Astrocyte of the spinal cord (primary cell): ENCODE measurements around the gene GABRG1.

Experiments
- DNase-seq: peaks from one replicate; pipeline ENCODE4 v3.0.0; 2011; ENCODE audit warnings: low read depth, low spot score
- H3K4me3 ChIP-seq: 2 replicates; pipeline ENCODE4 v1.5.1; 2011; ENCODE audit warnings: low read depth, mild to moderate bottlenecking, low read length, moderate library complexity
- CTCF ChIP-seq: IDR thresholded peaks from 2 replicates; pipeline ENCODE4 v1.5.1; 2012; ENCODE audit warnings: low read depth, mild to moderate bottlenecking, low read length, inconsistent platforms
- in situ Hi-C: cut with HindIII; loops from 2 replicates; pipeline ENCODE4 v1.10.0; 2017; ENCODE audit warnings: low sequenced_read_pairs

GABRG1 gene

DNA sequence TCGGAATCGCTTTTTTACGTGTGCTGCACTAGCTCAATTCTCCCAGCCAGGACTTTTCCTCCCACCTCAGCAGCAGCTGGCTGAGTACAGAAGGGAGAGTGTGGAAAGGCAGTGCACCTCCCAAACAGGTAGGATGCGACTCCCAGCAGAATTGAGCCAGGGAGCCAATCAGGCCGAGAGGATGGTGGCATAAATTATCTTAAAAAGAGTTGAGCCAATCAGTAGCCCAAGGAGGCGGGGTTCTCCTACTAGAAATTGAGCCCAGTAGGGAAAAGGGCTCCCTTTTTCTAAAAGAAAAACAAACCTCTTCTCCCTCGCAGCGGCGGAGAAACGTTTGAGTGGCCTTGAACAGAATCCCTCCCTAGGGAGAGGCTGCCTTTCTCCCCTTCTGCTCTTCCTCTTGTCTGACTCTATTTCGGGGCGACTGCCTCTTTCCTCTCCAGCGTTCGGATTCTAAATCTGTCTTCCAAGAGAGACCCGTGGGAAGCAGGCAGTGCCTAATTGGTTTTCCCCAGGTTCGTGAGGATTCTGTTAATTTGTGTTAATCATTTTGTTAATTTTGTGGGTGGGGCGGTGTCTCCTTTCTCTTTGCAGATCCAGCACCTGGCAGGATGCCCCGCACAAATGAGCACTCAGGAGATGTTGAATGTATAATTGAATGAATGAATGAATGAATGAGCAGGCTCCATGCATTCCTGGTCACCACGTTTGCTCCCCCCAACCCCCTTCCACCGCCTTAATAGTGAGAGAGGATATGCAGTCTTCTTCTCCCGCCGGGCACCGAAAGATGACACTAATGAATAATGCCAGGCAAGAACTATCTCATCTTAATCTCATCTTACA is at the start of gene GABRG1:
GABRG1 (minus strand) TSS at position 142 of the 843 bp plus-strand sequence; CDS start at position 1, 141 bp downstream.
- no peak for DNase-seq
- in situ Hi-C loops = no loop called here
- no peak for TF ChIP-seq CTCF
- no peak within 1 kb of the TSS for H3K4me3 ChIP-seq

- no peak for TF ChIP-seq CTCF
- in situ Hi-C loops = no loop called here
- DNase-seq = no peak
- H3K4me3 ChIP-seq = no peak overlapping the region
These were observed 23.1 kb upstream of the GABRG1 start for GRCh38 chr4:46146993-46147392.

GRCh38 chr4:46131498-46132057 is 7.7 kb upstream of the GABRG1 start:
- no peak for DNase-seq
- no peak for TF ChIP-seq CTCF
- no peak overlapping the region for H3K4me3 ChIP-seq
- in situ Hi-C loops = no loop called here

DNA sequence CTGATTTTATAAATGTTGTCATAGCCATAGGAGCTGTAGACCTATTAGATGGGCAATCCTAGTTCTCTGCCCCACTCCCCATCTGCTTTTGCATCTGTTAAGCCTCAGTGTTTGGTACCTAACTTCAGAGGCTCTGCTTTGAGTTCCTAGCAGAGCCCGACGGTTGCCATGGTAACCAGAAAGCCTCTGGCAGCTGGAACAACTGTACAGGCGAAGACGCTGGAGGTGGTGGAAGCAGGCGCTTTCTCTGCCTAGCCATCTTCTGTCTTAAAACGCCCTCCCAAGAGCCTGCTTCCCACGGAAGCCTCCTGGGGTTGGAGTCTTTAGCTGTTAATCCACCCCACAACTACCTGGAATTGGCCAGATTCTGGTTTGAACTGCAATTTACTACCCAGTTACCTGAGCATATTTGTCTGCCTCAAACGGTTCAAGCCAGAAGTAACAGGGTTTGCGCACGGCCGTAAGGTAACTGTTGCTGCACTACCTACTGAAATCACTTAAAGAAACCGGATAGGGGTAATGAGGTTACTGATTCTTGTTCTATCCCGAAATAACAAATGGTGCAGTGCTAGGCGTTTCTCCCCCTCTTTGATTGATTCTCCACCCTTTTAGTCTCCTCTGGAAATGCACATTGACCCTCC is 1.0 kb upstream of the GABRG1 start:
- in situ Hi-C loops = no loop called here
- no peak overlapping the region for H3K4me3 ChIP-seq
- no peak for TF ChIP-seq CTCF
- peak; percentile 4 for DNase-seq

GRCh38 chr4:46081674-46082073 is 42.2 kb downstream of the GABRG1 start:
- in situ Hi-C loops = no loop called here
- DNase-seq = no peak
- no peak for TF ChIP-seq CTCF
- no peak overlapping the region for H3K4me3 ChIP-seq

GRCh38 chr4:46081248-46081647 is 42.6 kb downstream of the GABRG1 start:
- DNase-seq = no peak
- TF ChIP-seq CTCF = no peak
- in situ Hi-C loops = no loop called here
- no peak overlapping the region for H3K4me3 ChIP-seq
